Gastrocnemius medialis (tissue), 4 donors: ENCODE measurements around the gene NQO2.

ENCODE experiments used
- POLR2A ChIP-seq, 2 donors: fragments of 450-650 bp; IDR thresholded peaks; one replicate each; pipeline ENCODE4 v1.6.1; 2017; ENCODE audit warnings: antibody characterized with exemption in 2 of 2, mild to moderate bottlenecking in 2 of 2, moderate library complexity in 2 of 2
- TF ChIP-seq, protein P1 (sequence below), 5 experiments: fragments of 450-650 bp in 3 of 5; fragments of 200-600 bp in 2 of 5; sonication (generic) in 2 of 5; IDR thresholded peaks in 4 of 5; conservative IDR thresholded peaks in 1 of 5; 1 replicate in 4 of 5; 2 replicates in 1 of 5; pipeline ENCODE4 v1.5.1; 2016 to 2019; ENCODE audit warnings: antibody characterized with exemption in 5 of 5, mild to moderate bottlenecking in 3 of 5, moderate library complexity in 3 of 5

- peak; percentile 39 to 51 for TF ChIP-seq POLR2A (IDR thresholded peaks at IDR 0.05)
- TF ChIP-seq, protein P1, sequence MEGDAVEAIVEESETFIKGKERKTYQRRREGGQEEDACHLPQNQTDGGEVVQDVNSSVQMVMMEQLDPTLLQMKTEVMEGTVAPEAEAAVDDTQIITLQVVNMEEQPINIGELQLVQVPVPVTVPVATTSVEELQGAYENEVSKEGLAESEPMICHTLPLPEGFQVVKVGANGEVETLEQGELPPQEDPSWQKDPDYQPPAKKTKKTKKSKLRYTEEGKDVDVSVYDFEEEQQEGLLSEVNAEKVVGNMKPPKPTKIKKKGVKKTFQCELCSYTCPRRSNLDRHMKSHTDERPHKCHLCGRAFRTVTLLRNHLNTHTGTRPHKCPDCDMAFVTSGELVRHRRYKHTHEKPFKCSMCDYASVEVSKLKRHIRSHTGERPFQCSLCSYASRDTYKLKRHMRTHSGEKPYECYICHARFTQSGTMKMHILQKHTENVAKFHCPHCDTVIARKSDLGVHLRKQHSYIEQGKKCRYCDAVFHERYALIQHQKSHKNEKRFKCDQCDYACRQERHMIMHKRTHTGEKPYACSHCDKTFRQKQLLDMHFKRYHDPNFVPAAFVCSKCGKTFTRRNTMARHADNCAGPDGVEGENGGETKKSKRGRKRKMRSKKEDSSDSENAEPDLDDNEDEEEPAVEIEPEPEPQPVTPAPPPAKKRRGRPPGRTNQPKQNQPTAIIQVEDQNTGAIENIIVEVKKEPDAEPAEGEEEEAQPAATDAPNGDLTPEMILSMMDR (IDR thresholded peaks at IDR 0.05 in 4 of 5, conservative IDR thresholded peaks at IDR 0.05 in 1 of 5) = no peak
These were observed 10.1 kb upstream of the NQO2 start for GRCh38 chr6:2989332-2990247.
